ENCODE measurements around the gene CACNA1D.

Gene CACNA1D

GRCh38 chr3:53729618-53730017 is 235.2 kb downstream of the CACNA1D start:
- WGBS, 2 experiments: 84 to 94% methylated on average over 2 of the region's 2 CpGs

GRCh38 chr3:53730576-53730975 is 236.2 kb downstream of the CACNA1D start:
- Histone ChIP-seq H3K27ac (ENCODE audit: insufficient read depth, low read depth, low read length, poor library complexity, severe bottlenecking) (no peak overlapping the region), H3K4me1 (ENCODE audit: control insufficient read depth, insufficient read depth, low read length) (no peaks in the 10 kb centered on the region), H3K27me3 (ENCODE audit: control insufficient read depth, insufficient read depth, low read length, poor library complexity, severe bottlenecking) (no peaks in the 10 kb centered on the region), H3K4me3 (ENCODE audit: insufficient read depth, low read depth, low read length) (no peak overlapping the region), H3K36me3 (ENCODE audit: control insufficient read depth, insufficient read depth, low read length) (no peaks in the 10 kb centered on the region), H3K9me3 (ENCODE audit: control insufficient read depth, low read length) (no peaks in the 10 kb centered on the region)
- 91 to 93% methylated on average over 8 of the region's 8 CpGs for WGBS, 2 experiments

More at GRCh38 chr3:53729618-53730017, 235.2 kb downstream of the CACNA1D start:
- Histone ChIP-seq H3K36me3 (ENCODE audit: control insufficient read depth, insufficient read depth, low read length) (no peaks in the 10 kb centered on the region), H3K27ac (ENCODE audit: insufficient read depth, low read depth, low read length, poor library complexity, severe bottlenecking) (no peak overlapping the region), H3K27me3 (ENCODE audit: control insufficient read depth, insufficient read depth, low read length, poor library complexity, severe bottlenecking) (no peaks in the 10 kb centered on the region), H3K4me1 (ENCODE audit: control insufficient read depth, insufficient read depth, low read length) (no peaks in the 10 kb centered on the region), H3K4me3 (ENCODE audit: insufficient read depth, low read depth, low read length) (no peak overlapping the region), H3K9me3 (ENCODE audit: control insufficient read depth, low read length) (no peaks in the 10 kb centered on the region)

- H3K36me3 ChIP-seq (ENCODE audit: control insufficient read depth, insufficient read depth, low read length): no peaks in the 10 kb centered on the region
- WGBS, 2 experiments: 92 to 94% methylated on average over 15 to 16 of the region's 16 CpGs
- no peaks in the 10 kb centered on the region for H3K27me3 ChIP-seq (ENCODE audit: control insufficient read depth, insufficient read depth, low read length, poor library complexity, severe bottlenecking)
- H3K27ac ChIP-seq (ENCODE audit: insufficient read depth, low read depth, low read length, poor library complexity, severe bottlenecking): no peak overlapping the region
- H3K4me3 ChIP-seq (ENCODE audit: insufficient read depth, low read depth, low read length): no peak overlapping the region
- no peaks in the 10 kb centered on the region for H3K9me3 ChIP-seq (ENCODE audit: control insufficient read depth, low read length)
- H3K4me1 ChIP-seq (ENCODE audit: control insufficient read depth, insufficient read depth, low read length): no peaks in the 10 kb centered on the region
These were observed 237.7 kb downstream of the CACNA1D start for GRCh38 chr3:53731934-53732624.

GRCh38 chr3:53733446-53733845 is 239.0 kb downstream of the CACNA1D start:
- H3K36me3 ChIP-seq (ENCODE audit: control insufficient read depth, insufficient read depth, low read length): no peaks in the 10 kb centered on the region
- H3K27ac ChIP-seq (ENCODE audit: insufficient read depth, low read depth, low read length, poor library complexity, severe bottlenecking): no peak overlapping the region
- no peaks in the 10 kb centered on the region for H3K4me1 ChIP-seq (ENCODE audit: control insufficient read depth, insufficient read depth, low read length)
- no peaks in the 10 kb centered on the region for H3K9me3 ChIP-seq (ENCODE audit: control insufficient read depth, low read length)
- H3K4me3 ChIP-seq (ENCODE audit: insufficient read depth, low read depth, low read length): no peak overlapping the region
- no peaks in the 10 kb centered on the region for H3K27me3 ChIP-seq (ENCODE audit: control insufficient read depth, insufficient read depth, low read length, poor library complexity, severe bottlenecking)
- WGBS, 2 experiments: 84 to 89% methylated on average over 1 of the region's 1 CpG

GRCh38 chr3:53739966-53740365 is 245.6 kb downstream of the CACNA1D start:
- Histone ChIP-seq H3K4me3 (ENCODE audit: insufficient read depth, low read depth, low read length) (no peak overlapping the region), H3K27me3 (ENCODE audit: control insufficient read depth, insufficient read depth, low read length, poor library complexity, severe bottlenecking) (no peaks in the 10 kb centered on the region), H3K36me3 (ENCODE audit: control insufficient read depth, insufficient read depth, low read length) (no peaks in the 10 kb centered on the region), H3K9me3 (ENCODE audit: control insufficient read depth, low read length) (no peaks in the 10 kb centered on the region), H3K27ac (ENCODE audit: insufficient read depth, low read depth, low read length, poor library complexity, severe bottlenecking) (no peak overlapping the region), H3K4me1 (ENCODE audit: control insufficient read depth, insufficient read depth, low read length) (no peaks in the 10 kb centered on the region)
- WGBS, 2 experiments: 86 to 89% methylated on average over 4 of the region's 4 CpGs

- H3K27me3 ChIP-seq (ENCODE audit: control insufficient read depth, insufficient read depth, low read length, poor library complexity, severe bottlenecking): no peaks in the 10 kb centered on the region
- no peaks in the 10 kb centered on the region for H3K9me3 ChIP-seq (ENCODE audit: control insufficient read depth, low read length)
- H3K27ac ChIP-seq (ENCODE audit: insufficient read depth, low read depth, low read length, poor library complexity, severe bottlenecking): no peak overlapping the region
- H3K36me3 ChIP-seq (ENCODE audit: control insufficient read depth, insufficient read depth, low read length): no peaks in the 10 kb centered on the region
- H3K4me1 ChIP-seq (ENCODE audit: control insufficient read depth, insufficient read depth, low read length): no peaks in the 10 kb centered on the region
- H3K4me3 ChIP-seq (ENCODE audit: insufficient read depth, low read depth, low read length): no peak overlapping the region
- 93 to 94% methylated on average over 4 of the region's 4 CpGs for WGBS, 2 experiments
These were observed 246.5 kb downstream of the CACNA1D start for GRCh38 chr3:53740956-53741355.

GRCh38 chr3:53744351-53744750 is 249.9 kb downstream of the CACNA1D start:
- no peaks in the 10 kb centered on the region for H3K4me1 ChIP-seq (ENCODE audit: control insufficient read depth, insufficient read depth, low read length)
- WGBS, 2 experiments: 58 to 65% methylated on average over 8 of the region's 8 CpGs
- H3K4me3 ChIP-seq (ENCODE audit: insufficient read depth, low read depth, low read length): no peak overlapping the region
- no peaks in the 10 kb centered on the region for H3K9me3 ChIP-seq (ENCODE audit: control insufficient read depth, low read length)
- H3K36me3 ChIP-seq (ENCODE audit: control insufficient read depth, insufficient read depth, low read length): no peaks in the 10 kb centered on the region
- H3K27ac ChIP-seq (ENCODE audit: insufficient read depth, low read depth, low read length, poor library complexity, severe bottlenecking): no peak overlapping the region
- H3K27me3 ChIP-seq (ENCODE audit: control insufficient read depth, insufficient read depth, low read length, poor library complexity, severe bottlenecking): no peaks in the 10 kb centered on the region

GRCh38 chr3:53747559-53747958 is 253.1 kb downstream of the CACNA1D start:
- no peaks in the 10 kb centered on the region for H3K4me1 ChIP-seq (ENCODE audit: control insufficient read depth, insufficient read depth, low read length)
- WGBS, 2 experiments: 93 to 96% methylated on average over 4 of the region's 4 CpGs

GRCh38 chr3:53748512-53749271 is 254.3 kb downstream of the CACNA1D start:
- Histone ChIP-seq H3K36me3 (ENCODE audit: control insufficient read depth, insufficient read depth, low read length) (no peaks in the 10 kb centered on the region), H3K27me3 (ENCODE audit: control insufficient read depth, insufficient read depth, low read length, poor library complexity, severe bottlenecking) (no peaks in the 10 kb centered on the region), H3K4me3 (ENCODE audit: insufficient read depth, low read depth, low read length) (no peak overlapping the region), H3K27ac (ENCODE audit: insufficient read depth, low read depth, low read length, poor library complexity, severe bottlenecking) (no peak overlapping the region), H3K4me1 (ENCODE audit: control insufficient read depth, insufficient read depth, low read length) (no peaks in the 10 kb centered on the region), H3K9me3 (ENCODE audit: control insufficient read depth, low read length) (no peaks in the 10 kb centered on the region)
- whole genome bisulfite sequencing, 2 experiments: 70 to 73% methylated on average over 8 of the region's 8 CpGs

More at GRCh38 chr3:53747559-53747958, 253.1 kb downstream of the CACNA1D start:
- H3K9me3 ChIP-seq (ENCODE audit: control insufficient read depth, low read length): no peaks in the 10 kb centered on the region
- no peak overlapping the region for H3K4me3 ChIP-seq (ENCODE audit: insufficient read depth, low read depth, low read length)
- H3K27me3 ChIP-seq (ENCODE audit: control insufficient read depth, insufficient read depth, low read length, poor library complexity, severe bottlenecking): no peaks in the 10 kb centered on the region
- no peak overlapping the region for H3K27ac ChIP-seq (ENCODE audit: insufficient read depth, low read depth, low read length, poor library complexity, severe bottlenecking)
- H3K36me3 ChIP-seq (ENCODE audit: control insufficient read depth, insufficient read depth, low read length): no peaks in the 10 kb centered on the region

GRCh38 chr3:53749448-53749847 is 255.0 kb downstream of the CACNA1D start:
- no peaks in the 10 kb centered on the region for H3K36me3 ChIP-seq (ENCODE audit: control insufficient read depth, insufficient read depth, low read length)
- H3K9me3 ChIP-seq (ENCODE audit: control insufficient read depth, low read length): no peaks in the 10 kb centered on the region
- 93 to 96% methylated on average over 5 of the region's 5 CpGs for WGBS, 2 experiments
- H3K27ac ChIP-seq (ENCODE audit: insufficient read depth, low read depth, low read length, poor library complexity, severe bottlenecking): no peak overlapping the region
- no peaks in the 10 kb centered on the region for H3K27me3 ChIP-seq (ENCODE audit: control insufficient read depth, insufficient read depth, low read length, poor library complexity, severe bottlenecking)
- no peaks in the 10 kb centered on the region for H3K4me1 ChIP-seq (ENCODE audit: control insufficient read depth, insufficient read depth, low read length)
- no peak overlapping the region for H3K4me3 ChIP-seq (ENCODE audit: insufficient read depth, low read depth, low read length)
